Colonic mucosa (tissue), 4 donors: ENCODE measurements around the gene TMEM50A. TPM values are rescaled to one million over a fixed set of nuclear protein-coding genes. Genes with fewer than 3 reads are reported as not detected.
A peak's percentile ranks its signal among the peaks of the same experiment; 100 is the strongest.
"Not testable (repeated sequence)": the region's sequence is repeated elsewhere in the genome, so short reads cannot be mapped to it uniquely, and the experiment has no call there.

ENCODE experiments used
- DNase-seq: peaks from one replicate; pipeline ENCODE4 v3.0.0-alpha.2; 2020
- H3K27ac ChIP-seq: fragments of 200-600 bp; one replicate; pipeline ENCODE4 v1.8.0; 2021
- H3K27me3 ChIP-seq: fragments of 200-600 bp; one replicate; pipeline ENCODE4 v1.8.0; 2021
- H3K36me3 ChIP-seq: fragments of 200-600 bp; one replicate; pipeline ENCODE4 v1.8.0; 2021
- H3K4me1 ChIP-seq: fragments of 200-600 bp; one replicate; pipeline ENCODE4 v1.8.0; 2021; ENCODE audit warnings: mild to moderate bottlenecking
- H3K4me3 ChIP-seq: fragments of 200-600 bp; one replicate; pipeline ENCODE4 v1.8.0; 2021
- H3K9ac ChIP-seq, 2 donors: one replicate each; pipeline ENCODE4 v1.7.0; 2013; ENCODE audit warnings: control low read depth in 2 of 2, low read depth in 2 of 2, low read length in 2 of 2
- H3K9me3 ChIP-seq: fragments of 200-600 bp; one replicate; pipeline ENCODE4 v1.8.0; 2021
- intact Hi-C: fragments of 100-400 bp; cut with DNase I; formaldehyde crosslinking; loops from one replicate; pipeline ENCODE4 v1.14.1; 2022
- total RNA-seq, 2 donors: library from RNA; stranded (reverse); fragmentation: NEBNext Ultra II Directional in 1 of 2; extraction: Animal tissue kit (Norgen Biotek cat#: 25700) in 1 of 2; gene quantifications; one replicate each; pipeline ENCODE4 v1.2.1, GENCODE V29; 2021
- donor health status: healthy.
- donor health status: DM: no; HTN: no; CAD: no.
- donor health status: DM: no; HTN: no; CAD: no.

The TMEM50A gene
- total RNA-seq, 2 donors from 2014 or later, result 113 to 126 TPM

GRCh38 chr1:25312806-25313470 lies 25.2 kb upstream of the TMEM50A start:
- intact Hi-C loops, H3K9me3 ChIP-seq, DNase-seq, H3K27me3 ChIP-seq, H3K4me1 ChIP-seq, H3K27ac ChIP-seq, H3K36me3 ChIP-seq, H3K9ac ChIP-seq, H3K4me3 ChIP-seq: not testable (repeated sequence)

GRCh38 chr1:25320314-25320938 lies 17.7 kb upstream of the TMEM50A start:
- DNase-seq, H3K4me3 ChIP-seq, H3K9me3 ChIP-seq, H3K4me1 ChIP-seq, H3K36me3 ChIP-seq, H3K27ac ChIP-seq, H3K9ac ChIP-seq, H3K27me3 ChIP-seq, intact Hi-C loops: not testable (repeated sequence)

- intact Hi-C loops, DNase-seq, H3K27me3 ChIP-seq, H3K9me3 ChIP-seq, H3K36me3 ChIP-seq, H3K27ac ChIP-seq, H3K9ac ChIP-seq, H3K4me1 ChIP-seq, H3K4me3 ChIP-seq: not testable (repeated sequence)
Measured at GRCh38 chr1:25322127-25322526, 16.0 kb upstream of the TMEM50A start.

- intact Hi-C loops, H3K4me1 ChIP-seq, H3K9me3 ChIP-seq, H3K9ac ChIP-seq, H3K36me3 ChIP-seq, DNase-seq, H3K4me3 ChIP-seq, H3K27me3 ChIP-seq, H3K27ac ChIP-seq: not testable (repeated sequence)
Measured at GRCh38 chr1:25324407-25324806, 13.7 kb upstream of the TMEM50A start.

- H3K9ac ChIP-seq, H3K27ac ChIP-seq, DNase-seq, intact Hi-C loops, H3K4me1 ChIP-seq, H3K9me3 ChIP-seq, H3K4me3 ChIP-seq, H3K27me3 ChIP-seq, H3K36me3 ChIP-seq: not testable (repeated sequence)
Measured at GRCh38 chr1:25327864-25328790, 10.0 kb upstream of the TMEM50A start.

- DNase-seq, H3K4me1 ChIP-seq, intact Hi-C loops: not testable (repeated sequence)
Measured at GRCh38 chr1:25328791-25329185, 9.3 kb upstream of the TMEM50A start.

GRCh38 chr1:25329336-25329735 lies 8.8 kb upstream of the TMEM50A start:
- H3K27ac ChIP-seq, H3K36me3 ChIP-seq, H3K4me3 ChIP-seq, intact Hi-C loops, H3K9me3 ChIP-seq, H3K4me1 ChIP-seq, H3K9ac ChIP-seq, H3K27me3 ChIP-seq, DNase-seq: not testable (repeated sequence)

More at GRCh38 chr1:25328791-25329185, 9.3 kb upstream of the TMEM50A start:
- not testable (repeated sequence) for H3K36me3 ChIP-seq, H3K27ac ChIP-seq, H3K9ac ChIP-seq, H3K9me3 ChIP-seq, H3K27me3 ChIP-seq, H3K4me3 ChIP-seq

- H3K4me1 ChIP-seq, H3K27ac ChIP-seq, H3K9ac ChIP-seq, H3K36me3 ChIP-seq, H3K9me3 ChIP-seq, H3K4me3 ChIP-seq, intact Hi-C loops, DNase-seq, H3K27me3 ChIP-seq: not testable (repeated sequence)
Measured at GRCh38 chr1:25329950-25330349, 8.2 kb upstream of the TMEM50A start.

GRCh38 chr1:25336922-25337354 lies 1.2 kb upstream of the TMEM50A start:
- H3K9ac ChIP-seq, result peak overlapping the region; percentile 48 to 69
- H3K27me3 ChIP-seq, intact Hi-C loops, H3K36me3 ChIP-seq, H3K9me3 ChIP-seq, H3K27ac ChIP-seq: not testable (repeated sequence)
- peak overlapping the region; percentile 82 for H3K4me3 ChIP-seq
- DNase-seq, result peak; percentile 62
- H3K4me1 ChIP-seq, result peaks cover 13% of the 10 kb centered on the region

- H3K9me3 ChIP-seq, intact Hi-C loops: not testable (repeated sequence)
- H3K9ac ChIP-seq, result peak overlapping the region; percentile 60 to 91
Measured at GRCh38 chr1:25337483-25338187, 499 bp upstream of the TMEM50A start.

More at GRCh38 chr1:25337483-25338187, 499 bp upstream of the TMEM50A start:
- H3K36me3 ChIP-seq, H3K27me3 ChIP-seq: not testable (repeated sequence)
- DNase-seq, result peak; percentile 26
- H3K4me1 ChIP-seq, result peaks cover 13% of the 10 kb centered on the region
- peak overlapping the region; percentile 95 for H3K27ac ChIP-seq
- H3K4me3 ChIP-seq, result peak overlapping the region; percentile 82
